ENCODE results near the gene CELF5.
A peak's percentile ranks its signal among the peaks of the same experiment; 100 is the strongest.
"Not testable (repeated sequence)": the region's sequence is repeated elsewhere in the genome, so short reads cannot be mapped to it uniquely, and the experiment has no call there.

Gene CELF5

GRCh38 chr19:3275583-3276340, 51.3 kb downstream of the CELF5 start:
- peak; percentile 93 for DNase-seq

GRCh38 chr19:3276341-3276799, 51.9 kb downstream of the CELF5 start:
- DNase-seq, result peak; percentile 36

GRCh38 chr19:3277649-3278048, 53.2 kb downstream of the CELF5 start:
- DNase-seq, result no peak

- no peak for DNase-seq
Observed at GRCh38 chr19:3278294-3278693, 53.8 kb downstream of the CELF5 start.

GRCh38 chr19:3278749-3279148, 54.3 kb downstream of the CELF5 start:
- no peak for DNase-seq

- no peak for DNase-seq
Observed at GRCh38 chr19:3279306-3279705, 54.8 kb downstream of the CELF5 start.

GRCh38 chr19:3281026-3281425, 56.6 kb downstream of the CELF5 start:
- DNase-seq, result no peak

- no peak for DNase-seq
Observed at GRCh38 chr19:3282155-3282554, 57.7 kb downstream of the CELF5 start.

GRCh38 chr19:3282564-3282963, 58.1 kb downstream of the CELF5 start:
- DNase-seq, result no peak

- DNase-seq, result no peak
Observed at GRCh38 chr19:3283246-3283751, 58.8 kb downstream of the CELF5 start.

GRCh38 chr19:3283886-3284657, 59.6 kb downstream of the CELF5 start:
- no peak for DNase-seq

GRCh38 chr19:3284759-3285646, 60.5 kb downstream of the CELF5 start:
- DNase-seq, result peak; percentile 65

- no peak for DNase-seq
Observed at GRCh38 chr19:3285647-3286176, 61.3 kb downstream of the CELF5 start.

- DNase-seq, result no peak
Observed at GRCh38 chr19:3287814-3288213, 63.4 kb downstream of the CELF5 start.

GRCh38 chr19:3288437-3288836, 64.0 kb downstream of the CELF5 start:
- DNase-seq, result not testable (repeated sequence)

- DNase-seq, result no peak
Observed at GRCh38 chr19:3289971-3290569, 65.6 kb downstream of the CELF5 start.

- DNase-seq, result not testable (repeated sequence)
Observed at GRCh38 chr19:3290858-3291257, 66.4 kb downstream of the CELF5 start.

GRCh38 chr19:3291644-3292043, 67.2 kb downstream of the CELF5 start:
- DNase-seq, result no peak

GRCh38 chr19:3292958-3293529, 68.6 kb downstream of the CELF5 start:
- no peak for DNase-seq

- no peak for DNase-seq
Observed at GRCh38 chr19:3293560-3293959, 69.1 kb downstream of the CELF5 start.

GRCh38 chr19:3294080-3294850, 69.8 kb downstream of the CELF5 start:
- no peak for DNase-seq
